Gastroesophageal sphincter (tissue), 4 donors: Measurements from ENCODE around the gene TRIM56. TPM values are rescaled to one million over a fixed set of nuclear protein-coding genes. Genes with fewer than 3 reads are reported as not detected.
"Not testable (repeated sequence)": the region's sequence is repeated elsewhere in the genome, so short reads cannot be mapped to it uniquely, and the experiment has no call there.

Experiments
- ATAC-seq: fragments of 150-250 bp; one replicate; pipeline ENCODE4 v1.9.1; 2016; ENCODE audit warnings: mild to moderate bottlenecking, moderate library complexity
- H3K27ac ChIP-seq, 4 donors: fragments of 200-600 bp; sonication (generic) in 3 of 4; 1 replicate in 3 of 4; 2 replicates in 1 of 4; pipeline ENCODE4 v1.5.1; 2016 to 2019
- H3K27me3 ChIP-seq: fragments of 200-600 bp; sonication (generic); one replicate; pipeline ENCODE4 v1.5.1; 2019
- H3K36me3 ChIP-seq, 2 donors: fragments of 200-600 bp; sonication (generic); one replicate each; pipeline ENCODE4 v1.5.1; 2019; ENCODE audit warnings: control low read depth in 1 of 2
- H3K4me1 ChIP-seq, 3 donors: fragments of 200-600 bp; sonication (generic); 1 replicate in 2 of 3; 2 replicates in 1 of 3; pipeline ENCODE4 v1.5.1; 2016 to 2019; ENCODE audit warnings: control low read depth in 2 of 3
- H3K4me3 ChIP-seq, 2 donors: fragments of 200-600 bp; sonication (generic); one replicate each; pipeline ENCODE4 v1.5.1; 2019; ENCODE audit warnings: mild to moderate bottlenecking in 1 of 2, moderate library complexity in 1 of 2
- H3K9me3 ChIP-seq, 3 donors: fragments of 200-600 bp; sonication (generic); one replicate each; pipeline ENCODE4 v1.5.1; 2017 to 2019; ENCODE audit warnings: control low read depth in 2 of 3
- CTCF ChIP-seq, 4 experiments: fragments of 200-600 bp in 2 of 4; fragments of 450-650 bp in 2 of 4; sonication (generic) in 1 of 4; IDR thresholded peaks; one replicate each; pipeline ENCODE4 v1.5.1; 2017 to 2019; ENCODE audit warnings: antibody characterized with exemption in 4 of 4, mild to moderate bottlenecking in 2 of 4, moderate library complexity in 2 of 4
- EP300 ChIP-seq: sonication (generic); formaldehyde crosslinking; IDR thresholded peaks from one replicate; pipeline ENCODE4 v1.6.1; 2017; ENCODE audit warnings: antibody characterized with exemption, mild to moderate bottlenecking
- POLR2A ChIP-seq, 2 donors: fragments of 450-650 bp; IDR thresholded peaks; one replicate each; pipeline ENCODE4 v1.6.1; 2017; ENCODE audit warnings: antibody characterized with exemption in 2 of 2, mild to moderate bottlenecking in 2 of 2, moderate library complexity in 1 of 2
- POLR2AphosphoS5 ChIP-seq: sonication (generic); formaldehyde crosslinking; IDR thresholded peaks from one replicate; pipeline ENCODE4 v1.6.1; 2017; ENCODE audit warnings: antibody characterized with exemption
- WGBS, 2 donors: methylation state at CpG; one replicate each; pipeline ENCODE4 v1.1.5; 2018; ENCODE audit warnings: low coverage in 1 of 2; 5-methylcytosine and 5-hydroxymethylcytosine counted together
- total RNA-seq, 4 donors: library from RNA; depleted of rRNA; stranded (reverse); fragments of >200 nt; gene quantifications; one replicate each; pipeline ENCODE4 v1.1.0, GENCODE V29; 2016

The TRIM56 gene
- total RNA-seq, 4 donors from 2014 or later, result 15.0 to 26.4 (median 23.0) TPM

- Histone ChIP-seq H3K9me3 (no peaks in the 10 kb centered on the region), H3K36me3 (peaks cover 0 to 4% of the 10 kb centered on the region in 2 donors), H3K27ac (no peak overlapping the region), H3K4me3 (peak overlapping the region in 1 of 2 donors; percentile 37), H3K4me1 (peaks cover 0 to 32% (median 25%) of the 10 kb centered on the region in 3 donors), H3K27me3 (no peaks in the 10 kb centered on the region)
- 81 to 82% methylated on average over 6 to 8 of the region's 14 CpGs for WGBS, 2 donors
- ATAC-seq, result no peak
- TF ChIP-seq CTCF (IDR thresholded peaks at IDR 0.05), result no peak
- no peak for TF ChIP-seq POLR2A (IDR thresholded peaks at IDR 0.05)
- TF ChIP-seq EP300, result no peak
- no peak for TF ChIP-seq POLR2AphosphoS5
These were observed 43.0 kb downstream of the TRIM56 start for GRCh38 chr7:101128040-101128834.

DNA sequence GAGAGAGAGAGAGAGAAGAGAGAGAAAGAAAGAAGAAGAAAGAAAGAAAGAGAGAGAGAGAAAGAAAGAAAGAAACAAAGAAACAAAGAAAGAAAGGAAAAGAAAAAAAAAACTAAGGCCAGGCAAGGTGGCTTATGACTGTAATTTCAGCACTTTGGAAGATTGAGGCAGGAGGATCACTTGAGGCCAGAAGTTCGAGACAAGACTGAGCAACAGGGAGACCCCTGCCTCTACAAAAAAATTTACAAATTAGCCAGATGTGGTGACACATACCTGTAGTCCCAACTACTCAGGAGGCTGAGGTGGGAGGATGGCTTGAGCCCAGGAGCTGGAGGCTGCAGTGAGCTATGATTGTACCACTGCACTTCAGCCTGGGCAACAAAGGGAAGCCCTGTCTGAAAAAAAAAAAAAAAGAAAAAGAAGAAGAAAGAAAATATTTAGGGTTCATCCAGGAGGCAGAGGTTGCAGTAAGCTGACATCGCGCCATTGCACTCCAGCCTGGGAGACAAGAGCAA is 44.4 kb downstream of the TRIM56 start:
- no peaks in the 10 kb centered on the region for H3K27me3 ChIP-seq
- peaks cover 0 to 29% (median 18%) of the 10 kb centered on the region in 3 donors for H3K4me1 ChIP-seq
- no peak for ATAC-seq
- TF ChIP-seq POLR2AphosphoS5, result no peak
- TF ChIP-seq CTCF (IDR thresholded peaks at IDR 0.05), result no peak
- TF ChIP-seq POLR2A (IDR thresholded peaks at IDR 0.05), result no peak
- TF ChIP-seq EP300, result no peak
- H3K9me3 ChIP-seq, result no peaks in the 10 kb centered on the region
- 88 to 98% methylated on average over 1 to 3 of the region's 3 CpGs for WGBS, 2 donors
- H3K4me3 ChIP-seq, result no peak overlapping the region
- H3K36me3 ChIP-seq, result peaks cover 0 to 4% of the 10 kb centered on the region in 2 donors
- no peak overlapping the region for H3K27ac ChIP-seq

GRCh38 chr7:101132626-101133600 is 47.6 kb downstream of the TRIM56 start:
- not testable (repeated sequence) for H3K4me1 ChIP-seq, ATAC-seq, H3K4me3 ChIP-seq, H3K27me3 ChIP-seq, H3K36me3 ChIP-seq, H3K9me3 ChIP-seq, H3K27ac ChIP-seq
- 86 to 87% methylated on average over 11 to 15 of the region's 18 CpGs for WGBS, 2 donors

DNA sequence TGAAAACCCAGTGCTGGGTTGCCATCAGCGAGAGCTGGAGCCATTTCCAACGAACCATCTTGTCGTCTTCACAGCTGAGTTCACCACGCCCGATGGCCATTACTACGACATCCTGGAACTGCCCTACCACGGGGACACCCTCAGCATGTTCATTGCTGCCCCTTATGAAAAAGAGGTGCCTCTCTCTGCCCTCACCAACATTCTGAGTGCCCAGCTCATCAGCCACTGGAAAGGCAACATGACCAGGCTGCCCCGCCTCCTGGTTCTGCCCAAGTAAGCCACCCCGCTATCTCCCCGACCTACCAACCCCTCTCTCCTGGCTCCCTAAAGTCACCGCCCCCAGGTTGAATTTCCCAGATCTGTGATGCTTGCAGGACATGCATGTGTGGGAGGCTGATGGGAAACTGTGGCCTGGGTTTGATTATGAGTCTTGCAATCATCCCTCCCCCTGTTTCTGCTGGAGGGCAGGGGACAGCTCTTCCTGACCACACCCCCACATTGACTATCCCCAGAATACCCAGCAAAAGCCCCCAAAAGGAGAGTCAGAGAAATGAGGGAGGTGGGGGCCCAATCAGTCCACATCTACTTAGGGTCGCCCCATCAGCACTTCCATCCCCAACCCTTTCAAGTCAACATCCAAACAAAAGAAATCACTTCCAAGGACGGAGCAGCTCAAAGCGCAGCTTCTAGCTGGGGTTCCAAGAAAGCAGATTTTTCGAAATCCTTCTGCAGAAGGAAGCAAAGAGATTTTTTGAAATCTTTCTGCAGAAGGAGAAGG is 48.5 kb downstream of the TRIM56 start:
- no peaks in the 10 kb centered on the region for H3K9me3 ChIP-seq
- H3K27me3 ChIP-seq, result no peaks in the 10 kb centered on the region
- H3K4me3 ChIP-seq, result no peak overlapping the region
- H3K27ac ChIP-seq, result no peak overlapping the region
- no peak for ATAC-seq
- 73 to 82% methylated on average over 2 to 6 of the region's 15 CpGs for WGBS, 2 donors
- peaks cover 0 to 8% of the 10 kb centered on the region in 2 donors for H3K36me3 ChIP-seq
- TF ChIP-seq POLR2AphosphoS5 (no peak), EP300 (no peak), POLR2A (IDR thresholded peaks at IDR 0.05) (no peak), CTCF (IDR thresholded peaks at IDR 0.05) (no peak)
- peaks cover 0 to 14% (median 0%) of the 10 kb centered on the region in 3 donors for H3K4me1 ChIP-seq
